ENCODE data around the gene THADA.

DNA sequence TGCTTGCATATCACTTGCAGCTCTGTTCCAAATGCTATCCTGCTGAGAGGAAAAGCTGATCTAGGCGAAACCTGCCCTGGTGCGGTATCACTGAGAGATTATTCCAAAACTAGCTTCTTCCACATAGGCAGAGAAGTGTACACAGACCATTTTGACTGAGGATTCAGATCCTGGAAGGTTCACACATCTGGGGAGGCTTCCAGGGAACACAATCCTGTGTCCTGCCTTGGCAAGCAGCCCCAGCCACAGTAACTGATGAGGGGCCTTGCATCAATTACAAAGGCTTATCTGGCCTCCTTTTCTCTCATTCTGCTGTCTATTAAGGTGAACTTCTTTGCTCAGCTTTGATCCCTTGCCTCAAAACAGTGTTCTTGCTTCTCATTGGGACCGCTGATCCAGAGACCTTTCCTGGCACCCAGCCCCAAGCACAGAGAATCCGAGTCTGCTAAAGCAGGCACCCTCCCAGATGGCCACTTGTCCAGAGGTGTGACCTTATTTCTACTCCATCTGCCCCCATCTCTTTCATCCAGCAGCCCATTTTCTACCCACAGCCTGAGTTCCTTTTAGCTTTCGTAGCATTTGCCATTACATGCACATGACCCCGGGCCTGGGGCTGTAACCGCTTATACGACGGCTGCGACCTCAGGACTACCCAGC, 317.1 kb downstream of the THADA start:
- TF ChIP-seq, protein P1, sequence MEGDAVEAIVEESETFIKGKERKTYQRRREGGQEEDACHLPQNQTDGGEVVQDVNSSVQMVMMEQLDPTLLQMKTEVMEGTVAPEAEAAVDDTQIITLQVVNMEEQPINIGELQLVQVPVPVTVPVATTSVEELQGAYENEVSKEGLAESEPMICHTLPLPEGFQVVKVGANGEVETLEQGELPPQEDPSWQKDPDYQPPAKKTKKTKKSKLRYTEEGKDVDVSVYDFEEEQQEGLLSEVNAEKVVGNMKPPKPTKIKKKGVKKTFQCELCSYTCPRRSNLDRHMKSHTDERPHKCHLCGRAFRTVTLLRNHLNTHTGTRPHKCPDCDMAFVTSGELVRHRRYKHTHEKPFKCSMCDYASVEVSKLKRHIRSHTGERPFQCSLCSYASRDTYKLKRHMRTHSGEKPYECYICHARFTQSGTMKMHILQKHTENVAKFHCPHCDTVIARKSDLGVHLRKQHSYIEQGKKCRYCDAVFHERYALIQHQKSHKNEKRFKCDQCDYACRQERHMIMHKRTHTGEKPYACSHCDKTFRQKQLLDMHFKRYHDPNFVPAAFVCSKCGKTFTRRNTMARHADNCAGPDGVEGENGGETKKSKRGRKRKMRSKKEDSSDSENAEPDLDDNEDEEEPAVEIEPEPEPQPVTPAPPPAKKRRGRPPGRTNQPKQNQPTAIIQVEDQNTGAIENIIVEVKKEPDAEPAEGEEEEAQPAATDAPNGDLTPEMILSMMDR (IDR thresholded peaks at IDR 0.05): no peak
- TF ChIP-seq POLR2A (IDR thresholded peaks at IDR 0.05): no peak
